H9 (cell line): Measurements from ENCODE around the gene AOC1. TPM values are rescaled to one million over a fixed set of nuclear protein-coding genes. Genes with fewer than 3 reads are reported as not detected.

Source experiments
- DNase-seq: peaks from one replicate; pipeline ENCODE4 v3.0.0-alpha.2; 2017
- H2AFZ ChIP-seq: one replicate; pipeline ENCODE4 v1.6.1; 2013; ENCODE audit warnings: mild to moderate bottlenecking, low read length, control low read depth, moderate library complexity
- H2AK5ac ChIP-seq: 2 replicates; pipeline ENCODE4 v1.6.1; 2013; ENCODE audit warnings: low read length, control low read depth, mixed read lengths; ENCODE audit not compliant: insufficient read length
- H2BK120ac ChIP-seq: one replicate; pipeline ENCODE4 v1.6.1; 2013; ENCODE audit warnings: low read depth, mild to moderate bottlenecking, low read length, control low read depth, inconsistent platforms; ENCODE audit not compliant: poor library complexity, severe bottlenecking
- H2BK12ac ChIP-seq: 2 replicates; pipeline ENCODE4 v1.6.1; 2013; ENCODE audit warnings: low read length, control low read depth, mixed read lengths, low read depth; ENCODE audit not compliant: insufficient read length
- H2BK15ac ChIP-seq: 2 replicates; pipeline ENCODE4 v1.6.1; 2013; ENCODE audit warnings: low read depth, low read length, control low read depth
- H2BK20ac ChIP-seq: one replicate; pipeline ENCODE4 v1.6.1; 2013; ENCODE audit warnings: low read depth, mild to moderate bottlenecking, low read length, control low read depth, inconsistent platforms; ENCODE audit not compliant: poor library complexity, severe bottlenecking
- H2BK5ac ChIP-seq: 2 replicates; pipeline ENCODE4 v1.6.1; 2013; ENCODE audit warnings: low read length, control low read depth, mixed read lengths; ENCODE audit not compliant: insufficient read length
- H3K14ac ChIP-seq: 2 replicates; pipeline ENCODE4 v1.6.1; 2013; ENCODE audit warnings: low read length, control low read depth; ENCODE audit not compliant: insufficient read depth
- H3K18ac ChIP-seq: 2 replicates; pipeline ENCODE4 v1.6.1; 2013; ENCODE audit warnings: low read depth, mild to moderate bottlenecking, mixed read lengths, low read length, control low read depth; ENCODE audit not compliant: insufficient read length
- H3K23ac ChIP-seq: 2 replicates; pipeline ENCODE4 v1.6.1; 2013; ENCODE audit warnings: low read length, control low read depth, mixed read lengths, low read depth; ENCODE audit not compliant: insufficient read length
- H3K23me2 ChIP-seq: 2 replicates; pipeline ENCODE4 v1.6.1; 2013; ENCODE audit warnings: low read depth, mild to moderate bottlenecking, mixed read lengths, low read length, control low read depth; ENCODE audit not compliant: insufficient read length, poor library complexity, severe bottlenecking
- H3K27ac ChIP-seq: 2 replicates; pipeline ENCODE4 v1.5.1; 2013; ENCODE audit warnings: low read length, control low read depth, mixed read lengths, low read depth; ENCODE audit not compliant: insufficient read length
- H3K27me3 ChIP-seq: 2 replicates; pipeline ENCODE4 v1.6.1; 2013; ENCODE audit warnings: low read length, control low read depth, inconsistent platforms; ENCODE audit not compliant: insufficient read depth
- H3K4ac ChIP-seq: 2 replicates; pipeline ENCODE4 v1.6.1; 2013; ENCODE audit warnings: low read depth, mild to moderate bottlenecking, control low read depth, inconsistent platforms, low read length, moderate library complexity
- H3K4me1 ChIP-seq: 2 replicates; pipeline ENCODE4 v1.6.1; 2013; ENCODE audit warnings: low read length, control low read depth, inconsistent platforms; ENCODE audit not compliant: insufficient read depth
- H3K4me2 ChIP-seq: 2 replicates; pipeline ENCODE4 v1.6.1; 2013; ENCODE audit warnings: low read length, control low read depth, mixed read lengths; ENCODE audit not compliant: insufficient read length, insufficient read depth
- H3K56ac ChIP-seq: 2 replicates; pipeline ENCODE4 v1.6.1; 2013; ENCODE audit warnings: low read depth, mild to moderate bottlenecking, mixed read lengths, low read length, control low read depth; ENCODE audit not compliant: insufficient read length
- H3K79me1 ChIP-seq: 2 replicates; pipeline ENCODE4 v1.6.1; 2013; ENCODE audit warnings: low read depth, mild to moderate bottlenecking, moderate library complexity, low read length, control low read depth, inconsistent platforms; ENCODE audit not compliant: insufficient read depth, poor library complexity, severe bottlenecking
- H3K79me2 ChIP-seq: 2 replicates; pipeline ENCODE4 v1.6.1; 2013; ENCODE audit warnings: low read length, control low read depth, inconsistent platforms; ENCODE audit not compliant: insufficient read depth
- H3K9ac ChIP-seq: 2 replicates; pipeline ENCODE4 v1.6.1; 2013; ENCODE audit warnings: low read length, control low read depth, mixed read lengths; ENCODE audit not compliant: insufficient read length; ENCODE audit errors: extremely low read depth
- H3K9me3 ChIP-seq: one replicate; pipeline ENCODE4 v1.6.1; 2013; ENCODE audit warnings: low read depth, low read length, inconsistent platforms; ENCODE audit not compliant: control insufficient read depth
- H3T11ph ChIP-seq: one replicate; pipeline ENCODE4 v1.6.1; 2013; ENCODE audit warnings: mild to moderate bottlenecking, low read length, control low read depth, inconsistent platforms
- H4K20me1 ChIP-seq: one replicate; pipeline ENCODE4 v1.6.1; 2013; ENCODE audit not compliant: control insufficient read depth, insufficient read length, insufficient read depth
- H4K5ac ChIP-seq: 2 replicates; pipeline ENCODE4 v1.6.1; 2013; ENCODE audit warnings: low read depth, mild to moderate bottlenecking, mixed read lengths, low read length, control low read depth; ENCODE audit not compliant: insufficient read length
- H4K8ac ChIP-seq: replicated peaks from 2 replicates; pipeline ENCODE4 v1.6.1; 2013; ENCODE audit warnings: low read length, control low read depth, mixed read lengths, low read depth; ENCODE audit not compliant: insufficient read length
- H4K91ac ChIP-seq: 2 replicates; pipeline ENCODE4 v1.6.1; 2013; ENCODE audit warnings: low read depth, mild to moderate bottlenecking, moderate library complexity, mixed read lengths, low read length, control low read depth; ENCODE audit not compliant: insufficient read length
- H3K27ac Mint-ChIP-seq, 3 experiments: 2 replicates in 2 of 3; 3 replicates in 1 of 3; pipeline ENCODE4 v1.8.0; 2020 to 2021; ENCODE audit warnings: mixed read lengths in 3 of 3, mild to moderate bottlenecking in 1 of 3, moderate library complexity in 1 of 3
- H3K27me3 Mint-ChIP-seq: 2 replicates; pipeline ENCODE4 v1.8.0; 2021; ENCODE audit warnings: low read depth, mild to moderate bottlenecking, moderate library complexity, mixed read lengths
- H3K36me3 Mint-ChIP-seq, 3 experiments: 2 replicates in 2 of 3; 3 replicates in 1 of 3; pipeline ENCODE4 v1.8.0; 2020 to 2021; ENCODE audit warnings: low read depth in 3 of 3, mixed read lengths in 3 of 3; ENCODE audit not compliant: insufficient read depth in 1 of 3
- H3K4me1 Mint-ChIP-seq, 2 experiments: 2 replicates each; pipeline ENCODE4 v1.8.0; 2020; ENCODE audit warnings: mixed read lengths in 2 of 2
- H3K4me3 Mint-ChIP-seq, 2 experiments: 2 replicates in 1 of 2; 3 replicates in 1 of 2; pipeline ENCODE4 v1.8.0; 2020 to 2021; ENCODE audit warnings: mild to moderate bottlenecking in 2 of 2, mixed read lengths in 2 of 2, moderate library complexity in 1 of 2
- H3K9me3 Mint-ChIP-seq, 2 experiments: 2 replicates in 1 of 2; 3 replicates in 1 of 2; pipeline ENCODE4 v1.8.0; 2020; ENCODE audit warnings: mild to moderate bottlenecking in 2 of 2, mixed read lengths in 2 of 2, moderate library complexity in 1 of 2
- WGBS: extraction: QIAGEN DNeasy Blood & Tissue Kit; methylation state at CpG from one replicate; pipeline ENCODE4 v1.1.7; 2013; ENCODE audit warnings: missing lambda C conversion rate, low lambda C conversion rate, mixed read lengths; ENCODE audit not compliant: insufficient read length; ENCODE audit errors: extremely low coverage; 5-methylcytosine and 5-hydroxymethylcytosine counted together
- total RNA-seq: library from RNA; stranded (reverse); gene quantifications from 2 replicates; pipeline ENCODE4 v1.2.1, GENCODE V29; 2021
- TF ChIP-seq, protein P1 (sequence below): fragments of 200-600 bp; sonication (generic); conservative IDR thresholded peaks from 3 replicates; pipeline ENCODE4 v1.8.0; 2021; ENCODE audit warnings: antibody characterized with exemption, mild to moderate bottlenecking

AOC1 gene
- total RNA-seq, 1 experiment from 2014 or later, result 0.28 TPM

DNA sequence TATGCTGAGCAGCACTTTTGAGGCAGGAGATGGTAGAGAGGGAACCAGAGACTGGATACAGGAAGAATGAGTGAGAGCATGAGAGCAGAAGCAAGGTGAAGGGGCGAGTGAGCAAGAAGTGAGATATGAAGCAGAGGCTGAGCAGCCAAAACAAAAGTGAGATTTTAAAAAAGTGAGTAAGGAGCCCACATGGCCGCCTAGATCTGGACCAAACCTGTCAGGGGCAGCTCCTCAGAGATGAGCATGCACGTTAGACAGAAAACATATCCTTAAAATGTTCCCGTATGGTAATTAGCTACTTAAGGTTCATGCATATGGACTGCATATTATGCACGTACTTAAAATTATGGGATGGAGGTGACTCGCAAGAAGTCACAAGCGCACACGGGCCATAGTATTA, 29.3 kb upstream of the AOC1 start:
- Mint-ChIP-seq H3K9me3 (no peaks in the 10 kb centered on the region), H3K36me3 (no peaks in the 10 kb centered on the region), H3K27ac (no peak overlapping the region), H3K27me3 (peaks cover 29% of the 10 kb centered on the region), H3K4me3 (no peak overlapping the region), H3K4me1 (peaks cover 6 to 20% of the 10 kb centered on the region in 2 experiments; a peak in 3 of 4 replicates)
- no peak overlapping the region for H3K9ac ChIP-seq
- no peak overlapping the region for H2AFZ ChIP-seq
- no peak overlapping the region for H2BK15ac ChIP-seq
- no peak overlapping the region for H2BK12ac ChIP-seq
- no peak overlapping the region for H3T11ph ChIP-seq
- no peak overlapping the region for H4K8ac ChIP-seq
- no peak overlapping the region for H4K5ac ChIP-seq
- H3K4ac ChIP-seq, result no peak overlapping the region
- no peak overlapping the region for H3K14ac ChIP-seq
- no peak overlapping the region for H2BK5ac ChIP-seq
- no peaks in the 10 kb centered on the region for H3K23me2 ChIP-seq
- no peak overlapping the region for H2AK5ac ChIP-seq
- no peak overlapping the region for H4K91ac ChIP-seq
- H3K9me3 ChIP-seq, result no peaks in the 10 kb centered on the region
- TF ChIP-seq, protein P1, sequence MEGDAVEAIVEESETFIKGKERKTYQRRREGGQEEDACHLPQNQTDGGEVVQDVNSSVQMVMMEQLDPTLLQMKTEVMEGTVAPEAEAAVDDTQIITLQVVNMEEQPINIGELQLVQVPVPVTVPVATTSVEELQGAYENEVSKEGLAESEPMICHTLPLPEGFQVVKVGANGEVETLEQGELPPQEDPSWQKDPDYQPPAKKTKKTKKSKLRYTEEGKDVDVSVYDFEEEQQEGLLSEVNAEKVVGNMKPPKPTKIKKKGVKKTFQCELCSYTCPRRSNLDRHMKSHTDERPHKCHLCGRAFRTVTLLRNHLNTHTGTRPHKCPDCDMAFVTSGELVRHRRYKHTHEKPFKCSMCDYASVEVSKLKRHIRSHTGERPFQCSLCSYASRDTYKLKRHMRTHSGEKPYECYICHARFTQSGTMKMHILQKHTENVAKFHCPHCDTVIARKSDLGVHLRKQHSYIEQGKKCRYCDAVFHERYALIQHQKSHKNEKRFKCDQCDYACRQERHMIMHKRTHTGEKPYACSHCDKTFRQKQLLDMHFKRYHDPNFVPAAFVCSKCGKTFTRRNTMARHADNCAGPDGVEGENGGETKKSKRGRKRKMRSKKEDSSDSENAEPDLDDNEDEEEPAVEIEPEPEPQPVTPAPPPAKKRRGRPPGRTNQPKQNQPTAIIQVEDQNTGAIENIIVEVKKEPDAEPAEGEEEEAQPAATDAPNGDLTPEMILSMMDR, result no peak
- H3K4me1 ChIP-seq, result no peaks in the 10 kb centered on the region
- no peak overlapping the region for H3K23ac ChIP-seq
- H3K27me3 ChIP-seq, result no peaks in the 10 kb centered on the region
- H4K20me1 ChIP-seq, result no peaks in the 10 kb centered on the region
- WGBS, result no CpG with 5 or more reads among the region's 8 CpGs
- no peak overlapping the region for H3K18ac ChIP-seq
- H3K27ac ChIP-seq, result no peak overlapping the region
- no peak overlapping the region for H2BK120ac ChIP-seq
- H3K4me2 ChIP-seq, result no peak overlapping the region
- H3K79me1 ChIP-seq, result no peaks in the 10 kb centered on the region
- no peak overlapping the region for H3K56ac ChIP-seq
- DNase-seq, result no peak
- H3K79me2 ChIP-seq, result no peaks in the 10 kb centered on the region
- no peak overlapping the region for H2BK20ac ChIP-seq
